Fibroblast of villous mesenchyme (primary cell): ENCODE data around the gene OPTN. TPM values are rescaled to one million over a fixed set of nuclear protein-coding genes. Genes with fewer than 3 reads are reported as not detected.
A peak's percentile ranks its signal among the peaks of the same experiment; 100 is the strongest.
"Not testable (repeated sequence)": the region's sequence is repeated elsewhere in the genome, so short reads cannot be mapped to it uniquely, and the experiment has no call there.

Experiments
- DNase-seq: peaks from one replicate; pipeline ENCODE4 v3.0.0-alpha.2; 2010; ENCODE audit warnings: low read depth
- H3K4me3 ChIP-seq: 2 replicates; pipeline ENCODE4 v1.5.1; 2011; ENCODE audit warnings: low read depth, mild to moderate bottlenecking, low read length
- total RNA-seq: library from RNA; depleted of rRNA; stranded (reverse); fragments of >200 nt; gene quantifications from 2 replicates; pipeline ENCODE4 v1.2.3, GENCODE V29; 2012
- TF ChIP-seq, protein P1 (sequence below): IDR thresholded peaks from 2 replicates; pipeline ENCODE4 v1.5.1; 2012; ENCODE audit warnings: low read depth, mild to moderate bottlenecking, low read length; ENCODE audit not compliant: insufficient read depth

Gene OPTN
- total RNA-seq: 90.2 and 125 TPM in 2 replicates

DNA sequence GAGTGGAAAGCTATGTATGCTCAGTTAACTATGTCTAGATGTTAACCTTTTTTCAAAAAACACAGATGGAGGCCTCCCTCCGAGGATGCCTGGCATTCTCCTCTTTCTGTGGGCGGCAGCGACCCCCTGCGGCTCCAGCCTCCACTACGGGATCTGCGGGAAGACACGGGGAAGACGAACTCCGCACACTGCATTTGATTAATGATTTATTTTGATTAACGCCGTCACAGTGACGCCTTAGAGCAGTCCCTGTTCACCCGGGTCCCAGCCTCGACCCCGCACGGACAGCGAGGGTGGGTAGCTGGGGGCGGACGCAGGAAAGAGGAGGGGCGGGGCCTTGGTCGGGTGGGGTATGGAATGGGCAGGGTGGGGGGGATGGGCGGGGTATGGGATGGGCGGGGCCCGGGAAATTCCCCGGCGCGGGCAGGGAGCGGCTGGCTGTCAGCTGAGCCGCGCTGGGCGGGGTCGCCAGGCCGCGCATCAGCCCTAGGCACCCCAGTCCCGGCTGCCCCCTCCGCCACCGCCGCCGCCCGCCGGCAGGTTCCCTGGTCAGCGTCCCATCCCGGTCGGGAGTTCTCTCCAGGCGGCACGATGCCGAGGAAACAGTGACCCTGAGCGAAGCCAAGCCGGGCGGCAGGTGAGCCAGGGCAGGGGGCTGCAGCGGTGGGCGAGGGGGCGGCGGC is at the start of gene OPTN:
Gene OPTN (plus strand): TSS at position 498 of the 683 bp plus-strand sequence. CDS start 8,960 bp downstream, outside the sequence.
- TF ChIP-seq, protein P1, sequence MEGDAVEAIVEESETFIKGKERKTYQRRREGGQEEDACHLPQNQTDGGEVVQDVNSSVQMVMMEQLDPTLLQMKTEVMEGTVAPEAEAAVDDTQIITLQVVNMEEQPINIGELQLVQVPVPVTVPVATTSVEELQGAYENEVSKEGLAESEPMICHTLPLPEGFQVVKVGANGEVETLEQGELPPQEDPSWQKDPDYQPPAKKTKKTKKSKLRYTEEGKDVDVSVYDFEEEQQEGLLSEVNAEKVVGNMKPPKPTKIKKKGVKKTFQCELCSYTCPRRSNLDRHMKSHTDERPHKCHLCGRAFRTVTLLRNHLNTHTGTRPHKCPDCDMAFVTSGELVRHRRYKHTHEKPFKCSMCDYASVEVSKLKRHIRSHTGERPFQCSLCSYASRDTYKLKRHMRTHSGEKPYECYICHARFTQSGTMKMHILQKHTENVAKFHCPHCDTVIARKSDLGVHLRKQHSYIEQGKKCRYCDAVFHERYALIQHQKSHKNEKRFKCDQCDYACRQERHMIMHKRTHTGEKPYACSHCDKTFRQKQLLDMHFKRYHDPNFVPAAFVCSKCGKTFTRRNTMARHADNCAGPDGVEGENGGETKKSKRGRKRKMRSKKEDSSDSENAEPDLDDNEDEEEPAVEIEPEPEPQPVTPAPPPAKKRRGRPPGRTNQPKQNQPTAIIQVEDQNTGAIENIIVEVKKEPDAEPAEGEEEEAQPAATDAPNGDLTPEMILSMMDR: peak; percentile 81
- H3K4me3 ChIP-seq: peak within 1 kb of the TSS; percentile 88
- DNase-seq: peak; percentile 87

DNA sequence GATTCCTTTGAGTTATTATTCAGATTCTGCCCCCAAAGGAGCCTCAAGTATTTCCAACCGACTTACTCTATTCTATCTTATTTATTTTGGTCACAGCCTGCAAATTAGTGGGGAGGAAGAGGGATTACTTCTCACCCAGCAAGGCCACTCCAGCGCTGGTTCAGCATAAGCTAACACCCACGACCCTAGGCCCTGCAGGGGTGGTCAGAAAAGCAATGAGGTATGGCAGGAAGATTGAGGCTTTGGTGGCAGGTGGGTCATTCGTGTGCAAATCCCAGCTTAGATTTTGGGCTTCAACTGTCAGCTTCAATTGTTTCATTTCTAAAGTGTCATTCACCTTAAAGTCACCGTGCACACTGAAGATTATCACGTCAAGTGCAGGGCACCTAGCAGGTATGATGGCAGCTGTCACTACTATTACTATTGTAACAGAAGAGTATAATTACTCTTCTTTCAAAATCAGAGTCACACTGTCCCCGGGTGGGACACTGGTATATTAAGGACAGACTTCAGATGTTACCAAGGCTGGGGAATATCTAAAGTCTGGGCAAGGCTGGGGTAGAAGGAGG is 48.8 kb upstream of the OPTN start:
- DNase-seq: no peak
- no peak overlapping the region for H3K4me3 ChIP-seq
- TF ChIP-seq, protein P1: no peak

DNA sequence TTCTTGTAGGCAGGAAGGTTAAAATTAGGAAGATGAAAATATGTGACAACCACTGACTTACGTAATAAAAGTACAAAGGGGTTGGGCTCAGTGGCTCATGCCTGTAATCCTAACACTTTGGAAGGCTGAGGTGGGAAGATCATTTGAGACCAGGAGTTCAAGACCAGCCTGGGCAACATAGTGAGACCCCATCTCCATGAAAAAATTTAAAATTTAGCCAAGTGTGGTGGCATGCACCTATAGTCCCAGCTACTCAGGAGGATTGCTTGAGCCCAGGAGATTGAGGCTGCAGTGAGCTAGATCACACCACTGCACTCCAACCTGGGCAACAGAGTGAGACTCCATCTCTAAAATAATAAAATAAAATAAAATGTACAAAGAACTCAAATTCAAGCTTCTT is 46.8 kb upstream of the OPTN start:
- DNase-seq: not testable (repeated sequence)

DNA sequence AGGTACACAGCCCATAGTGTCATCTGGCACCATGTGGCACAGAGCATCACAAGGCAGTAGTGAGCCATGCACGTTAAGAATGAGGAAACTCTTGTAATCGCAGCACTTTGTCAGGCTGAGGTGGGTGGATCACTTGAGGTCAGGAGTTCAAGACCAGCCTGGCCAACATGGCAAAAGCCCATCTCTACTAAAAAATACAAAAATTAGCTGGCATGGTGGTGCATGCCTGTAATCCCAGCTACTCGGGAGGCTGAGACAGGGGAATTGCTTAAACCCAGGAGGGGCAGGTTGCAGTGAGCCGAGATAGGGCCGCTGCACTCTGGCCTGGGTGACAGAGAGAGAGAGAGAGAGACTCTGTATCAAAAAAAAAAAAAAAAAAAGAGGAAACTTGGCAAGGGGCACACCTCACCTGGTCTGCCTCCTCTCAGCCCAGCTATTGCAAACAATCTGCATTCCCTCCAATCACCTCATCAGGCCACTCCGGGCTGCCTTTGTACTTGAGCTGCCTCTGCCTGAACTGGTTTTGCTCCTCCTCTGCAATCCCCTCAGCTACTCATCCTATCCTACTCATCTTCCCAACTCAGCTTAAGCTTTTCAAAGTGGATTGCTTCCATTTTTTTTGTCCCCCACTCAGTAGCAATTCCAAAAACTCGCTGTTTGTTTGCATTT is 46.0 kb upstream of the OPTN start:
- no peak for DNase-seq
- no peak overlapping the region for H3K4me3 ChIP-seq
- TF ChIP-seq, protein P1: no peak

More for the DNA sequence above, 46.8 kb upstream of the OPTN start:
- H3K4me3 ChIP-seq: not testable (repeated sequence)

DNA sequence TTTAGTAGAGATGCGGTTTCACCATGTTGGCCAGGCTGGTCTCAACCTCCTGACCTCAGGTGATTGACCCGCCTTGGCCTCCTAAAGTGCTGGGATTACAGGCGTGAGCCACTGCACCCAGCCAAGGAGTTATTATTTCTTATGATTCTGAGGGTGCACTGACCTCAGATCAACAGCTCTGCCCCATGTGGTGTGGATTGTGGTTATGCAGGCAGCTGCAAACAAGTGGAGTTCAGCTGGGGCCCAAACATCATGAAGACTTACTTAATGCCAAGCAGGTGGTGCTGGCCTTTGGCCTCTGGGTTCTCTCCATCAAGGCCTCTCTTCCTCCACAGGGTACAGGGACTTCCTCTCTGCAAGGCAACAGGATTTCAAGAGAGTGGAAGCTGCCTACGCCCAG is 45.1 kb upstream of the OPTN start:
- H3K4me3 ChIP-seq: no peak overlapping the region
- TF ChIP-seq, protein P1: no peak
- DNase-seq: peak; percentile 6

DNA sequence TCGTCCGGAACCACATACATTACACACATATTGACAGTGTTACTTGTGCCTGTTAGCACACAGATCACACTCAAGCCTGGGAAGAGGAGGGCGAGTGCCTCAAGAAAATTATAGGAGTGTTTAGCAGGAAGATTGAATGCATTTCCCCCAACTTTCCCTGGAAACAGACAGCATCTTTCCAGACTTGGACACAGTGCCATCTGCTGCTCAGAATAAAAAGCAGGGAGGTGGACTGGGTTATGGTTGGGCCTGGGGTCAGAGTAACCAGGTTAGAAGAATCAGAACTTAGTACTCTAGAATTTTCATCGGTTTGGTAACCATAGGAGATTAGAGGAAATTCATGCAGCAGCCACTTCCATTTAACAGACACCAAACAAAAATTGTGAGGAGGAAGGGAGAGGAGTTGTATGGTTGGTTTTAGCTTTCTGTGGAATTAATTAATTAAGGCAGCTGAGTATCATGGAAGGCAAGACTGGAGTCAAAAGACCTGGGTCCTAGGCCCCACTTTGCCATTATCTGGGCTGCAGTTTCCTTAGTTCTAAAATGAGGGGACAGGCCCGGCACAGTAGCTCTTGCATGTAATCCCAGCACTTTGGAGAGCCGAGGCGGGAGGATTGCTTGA is 43.4 kb upstream of the OPTN start:
- DNase-seq: peak; percentile 44
- no peak overlapping the region for H3K4me3 ChIP-seq
- TF ChIP-seq, protein P1: peak; percentile 67

DNA sequence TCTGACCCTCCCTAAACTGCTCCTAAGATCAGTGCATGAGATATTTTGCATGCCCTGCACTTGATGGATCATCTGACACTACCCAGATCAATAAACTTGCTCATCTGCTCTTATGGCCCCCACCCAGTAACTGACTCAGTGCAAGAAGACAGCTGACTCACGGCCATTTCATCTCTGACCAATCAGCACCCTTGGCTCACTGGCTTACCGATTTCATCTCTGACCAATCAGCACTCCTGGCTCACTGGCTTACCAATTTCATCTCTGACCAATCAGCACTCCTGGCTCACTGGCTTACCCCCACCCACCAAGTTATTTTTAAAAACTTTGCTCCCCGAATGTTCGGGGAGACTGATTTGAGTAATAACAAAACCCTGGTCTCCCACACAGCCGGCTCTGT is 37.2 kb upstream of the OPTN start:
- TF ChIP-seq, protein P1: no peak
- no peak for DNase-seq

More for the DNA sequence above, 37.2 kb upstream of the OPTN start:
- no peak overlapping the region for H3K4me3 ChIP-seq
